Left renal pelvis (tissue), 4 donors: ENCODE data around the gene BCO2. TPM values are rescaled to one million over a fixed set of nuclear protein-coding genes. Genes with fewer than 3 reads are reported as not detected.
"Not testable (repeated sequence)": the region's sequence is repeated elsewhere in the genome, so short reads cannot be mapped to it uniquely, and the experiment has no call there.

ENCODE experiments used
- DNase-seq, 4 donors: peaks; one replicate each; pipeline ENCODE4 v3.0.0-alpha.2; 2013; ENCODE audit warnings: low read depth in 4 of 4, low spot score in 3 of 4
- polyA plus RNA-seq, 4 donors: library from polyadenylated mRNA; unstranded; fragments of 120-200 nt; gene quantifications; one replicate each; pipeline ENCODE4 v1.2.1, GENCODE V29; 2013; ENCODE audit not compliant: insufficient read length in 4 of 4

BCO2 gene
- polyA plus RNA-seq, 4 donors = 2.9 to 7.6 (median 4.8) TPM

DNA sequence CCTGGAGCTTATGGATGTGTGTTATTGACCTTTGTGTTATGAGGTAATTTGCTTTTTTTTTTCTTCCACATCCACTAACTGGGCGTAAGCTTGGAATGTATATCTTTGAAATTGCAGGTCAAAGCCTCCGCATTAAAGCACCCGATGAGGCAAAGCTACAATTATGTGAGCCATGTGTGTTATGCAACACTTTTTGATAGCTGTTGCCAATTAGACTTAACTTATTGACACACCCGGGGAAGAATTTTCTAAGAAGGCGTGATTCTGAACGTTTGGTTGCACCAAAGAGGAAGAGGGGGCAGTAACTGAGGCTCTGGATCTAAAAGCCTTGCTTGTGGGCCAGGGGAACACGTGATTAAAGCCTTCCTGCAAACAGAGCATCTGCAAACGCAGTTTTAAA lies 8.8 kb upstream of the BCO2 start:
- no peak for DNase-seq

DNA sequence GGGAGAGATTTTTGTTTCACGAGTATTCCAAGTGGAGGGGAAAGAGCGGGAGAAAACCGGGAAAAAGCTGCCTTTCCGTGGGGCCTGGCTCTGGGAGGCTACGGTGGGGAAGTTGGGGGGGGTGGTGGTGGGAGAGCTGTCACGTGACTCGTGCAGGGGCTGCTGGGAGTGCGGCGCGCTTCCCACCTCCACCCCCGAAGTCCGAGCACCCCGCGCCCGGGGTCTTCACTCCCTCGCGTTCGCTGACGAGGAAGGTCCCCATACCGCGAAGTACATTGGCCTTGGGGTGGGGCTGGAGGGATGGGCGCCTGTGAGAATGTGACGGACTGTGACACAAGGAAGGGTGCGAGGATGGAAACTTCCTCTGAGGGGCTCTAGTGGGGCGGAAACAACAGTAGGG lies 8.2 kb upstream of the BCO2 start, which contains the start of gene TEX12:
Gene TEX12, plus strand, starts transcription at position 228 of the 400 bp plus-strand sequence. CDS start 1,897 bp downstream, outside the sequence.
- DNase-seq = no peak

DNA sequence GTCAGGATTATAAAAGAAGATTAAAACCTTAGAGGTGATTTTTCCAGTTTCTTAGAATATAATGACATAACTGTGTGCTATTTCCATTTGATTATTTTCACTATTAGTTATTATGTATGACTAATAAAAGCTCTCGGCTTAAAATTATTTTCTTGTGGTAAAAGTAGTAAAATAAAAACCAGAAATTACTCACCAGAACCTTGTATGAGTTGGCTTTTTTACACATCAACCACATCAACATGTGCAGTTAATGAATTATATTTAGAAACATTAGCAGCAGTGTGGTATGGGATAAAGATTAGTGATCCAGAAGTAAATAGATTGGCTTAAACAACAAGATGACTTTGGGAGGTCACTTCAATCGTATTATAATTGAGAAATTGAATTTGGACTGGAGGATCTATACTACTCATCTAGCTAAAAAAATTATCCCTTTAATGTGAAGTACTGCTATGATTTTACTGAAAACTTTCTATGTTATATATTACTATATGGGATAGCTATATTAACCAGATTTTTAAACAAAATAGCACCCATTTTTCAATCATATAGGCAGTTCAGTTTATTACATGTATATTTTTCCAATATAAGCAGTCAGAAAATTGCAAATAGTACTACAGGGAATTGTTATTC lies 2.8 kb upstream of the BCO2 start:
- no peak for DNase-seq

DNA sequence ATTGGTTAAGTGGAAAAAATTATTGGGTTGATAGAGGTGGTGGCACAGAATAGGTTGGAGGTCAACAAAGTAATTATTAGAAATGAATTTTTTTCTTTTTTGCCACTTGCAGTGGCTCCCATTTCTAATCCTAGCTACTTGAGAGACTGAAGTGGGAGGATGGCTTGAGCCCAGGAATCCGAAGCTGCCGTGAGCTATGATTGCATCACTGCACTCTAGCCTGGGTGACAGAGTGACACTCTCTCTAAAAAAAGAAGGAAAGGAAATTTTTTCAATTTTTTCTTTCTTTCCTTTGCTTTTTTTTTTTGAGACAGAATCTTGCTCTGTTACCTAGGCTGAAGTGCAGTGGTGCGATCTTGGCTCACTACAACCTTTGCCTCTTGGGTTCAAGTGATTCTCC lies 2.2 kb upstream of the BCO2 start:
- DNase-seq = no peak

DNA sequence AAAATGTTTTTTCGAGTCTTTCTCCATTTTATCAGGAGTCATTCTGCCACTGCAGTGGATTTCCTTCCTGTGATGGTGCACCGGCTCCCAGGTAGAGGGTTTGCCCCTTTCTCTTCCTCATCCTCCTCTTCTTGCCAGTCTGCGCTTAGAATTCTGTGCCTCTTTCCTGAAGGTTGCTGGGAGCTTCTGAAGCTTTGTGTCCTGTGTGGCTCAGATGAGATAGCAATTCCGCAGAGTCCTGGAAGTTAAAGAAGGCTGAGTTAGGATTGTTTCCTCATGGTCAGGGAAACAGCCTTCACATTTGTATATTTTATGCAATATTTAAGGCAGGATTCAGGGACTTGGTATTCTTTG lies 264 bp downstream of the BCO2 start:
- no peak for DNase-seq

DNA sequence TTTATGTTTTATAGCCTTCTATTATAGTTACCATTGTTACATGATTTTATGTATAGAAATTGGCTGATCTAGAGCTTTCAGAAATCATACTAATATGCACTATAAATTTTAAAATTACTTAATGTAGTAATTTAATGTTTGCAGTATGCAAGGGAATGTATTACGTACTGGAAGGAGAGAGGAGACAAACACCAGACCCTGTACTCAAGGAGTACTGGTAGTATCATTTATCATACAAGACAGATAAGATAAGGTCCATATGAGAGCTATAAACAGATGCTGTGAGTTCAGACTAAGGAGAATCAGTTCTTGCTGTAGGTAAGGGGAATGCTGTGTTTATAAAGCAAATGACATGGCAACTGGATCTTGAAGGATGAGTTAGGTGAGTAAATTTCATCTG lies 765 bp downstream of the BCO2 start:
- DNase-seq = no peak

DNA sequence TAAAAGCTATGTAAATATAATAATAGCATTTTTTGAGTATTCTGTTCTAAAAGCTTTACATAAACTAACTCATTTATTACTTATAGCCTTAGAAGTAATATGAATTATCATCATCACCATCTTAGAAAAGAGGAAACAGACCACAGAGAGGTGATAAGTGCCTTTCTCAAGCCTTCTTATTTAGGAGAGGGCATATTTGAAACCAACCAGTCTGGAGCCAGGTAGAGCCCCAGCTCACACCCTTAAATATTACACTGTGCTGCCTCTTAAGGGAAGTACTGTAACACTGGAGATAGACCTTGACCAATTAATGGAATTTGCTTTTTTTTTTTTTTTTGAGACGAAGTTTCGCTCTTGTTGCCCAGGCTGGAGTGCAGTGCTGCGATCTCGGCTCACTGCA lies 2.3 kb downstream of the BCO2 start:
- DNase-seq = no peak

DNA sequence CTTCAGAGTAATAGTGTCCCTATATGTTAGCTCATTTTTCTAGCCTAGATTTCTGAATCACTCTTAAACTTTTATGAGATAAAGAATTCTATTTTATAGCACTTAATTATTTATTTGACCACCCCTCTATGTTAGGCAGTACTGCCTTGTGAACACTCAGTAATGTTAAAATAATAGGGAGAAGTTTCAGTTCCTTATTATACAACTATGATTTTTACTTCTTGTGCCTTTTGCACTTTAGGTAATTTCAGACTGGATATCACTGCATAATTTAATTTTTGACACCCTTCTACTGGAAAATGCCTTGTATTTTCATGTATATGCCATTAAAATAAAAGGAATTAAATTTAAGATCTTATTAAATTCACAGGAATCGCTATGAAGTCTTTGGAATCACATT lies 3.1 kb downstream of the BCO2 start:
- DNase-seq = no peak

DNA sequence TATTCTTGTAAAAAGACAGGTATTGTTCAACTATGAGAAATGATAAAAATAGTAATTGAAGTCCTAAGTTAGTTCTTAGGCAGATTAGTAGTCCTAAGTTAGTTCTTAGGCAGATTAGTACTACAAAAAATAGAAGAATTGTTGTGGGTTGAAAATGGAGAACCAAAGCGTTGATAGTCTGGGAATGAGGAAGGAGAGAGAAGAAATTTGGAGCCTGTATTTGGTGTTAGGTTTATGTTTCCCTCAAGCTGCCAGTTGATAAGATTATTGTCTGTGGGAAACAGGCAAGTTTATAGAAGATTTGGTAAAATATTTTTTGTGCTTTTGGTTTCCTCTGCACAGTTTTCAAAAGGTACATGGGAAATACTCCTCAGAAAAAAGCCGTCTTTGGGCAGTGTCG lies 3.6 kb downstream of the BCO2 start:
- no peak for DNase-seq

DNA sequence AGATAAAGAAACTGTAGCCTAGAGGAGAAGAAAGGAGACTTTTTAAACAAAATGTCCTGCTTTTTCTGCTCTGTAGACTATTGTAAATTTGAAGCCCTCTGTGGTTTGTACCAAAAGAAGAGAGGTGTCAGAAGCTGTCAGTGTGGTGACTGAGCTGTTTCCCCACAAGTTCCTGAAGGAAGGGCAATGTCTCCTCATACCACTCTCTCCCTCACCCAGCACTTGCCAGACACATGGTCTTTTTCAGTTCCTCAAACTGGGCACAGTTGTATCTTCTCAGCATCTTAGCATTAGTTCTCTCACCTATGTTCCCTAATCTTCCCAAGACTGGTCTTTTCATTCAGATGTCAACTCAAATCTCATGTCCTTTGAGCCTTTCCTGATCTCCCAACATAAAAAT lies 4.3 kb downstream of the BCO2 start:
- DNase-seq = no peak

DNA sequence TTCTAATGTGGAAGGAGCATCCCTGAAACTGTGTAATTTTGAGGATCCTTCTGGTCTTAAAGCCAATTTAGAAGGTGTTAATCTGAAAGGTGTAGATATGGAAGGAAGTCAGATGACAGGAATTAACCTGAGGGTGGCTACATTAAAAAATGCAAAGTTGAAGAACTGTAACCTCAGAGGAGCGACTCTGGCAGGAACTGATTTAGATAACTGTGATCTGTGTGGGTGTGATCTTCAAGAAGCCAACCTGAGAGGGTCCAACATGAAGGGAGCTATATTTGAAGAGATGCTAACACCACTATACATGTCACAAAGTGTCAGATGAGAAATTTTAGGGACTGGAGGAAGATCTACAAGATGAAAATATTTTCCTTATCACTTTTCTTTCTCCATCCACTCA lies 7.6 kb downstream of the BCO2 start:
- no peak for DNase-seq

DNA sequence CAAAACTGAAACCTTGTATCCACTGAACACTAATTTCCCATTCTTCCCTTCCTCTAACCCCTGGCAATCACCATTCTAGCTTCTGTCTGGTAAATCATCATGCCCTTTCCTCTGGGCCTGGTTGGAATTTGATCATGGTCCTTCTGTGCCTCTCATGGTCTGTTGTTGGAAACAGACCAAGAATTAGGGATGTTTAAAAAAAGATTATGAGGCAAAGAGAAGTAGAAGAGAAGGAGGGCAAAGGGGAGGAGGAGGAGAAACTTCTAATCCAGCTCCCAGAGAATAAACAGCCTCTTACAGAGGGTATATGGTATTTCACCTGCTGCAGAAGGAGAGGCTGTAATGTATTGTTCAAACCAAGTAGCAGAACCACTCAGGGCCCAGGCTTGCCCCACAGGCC lies 10.6 kb downstream of the BCO2 start:
- no peak for DNase-seq

DNA sequence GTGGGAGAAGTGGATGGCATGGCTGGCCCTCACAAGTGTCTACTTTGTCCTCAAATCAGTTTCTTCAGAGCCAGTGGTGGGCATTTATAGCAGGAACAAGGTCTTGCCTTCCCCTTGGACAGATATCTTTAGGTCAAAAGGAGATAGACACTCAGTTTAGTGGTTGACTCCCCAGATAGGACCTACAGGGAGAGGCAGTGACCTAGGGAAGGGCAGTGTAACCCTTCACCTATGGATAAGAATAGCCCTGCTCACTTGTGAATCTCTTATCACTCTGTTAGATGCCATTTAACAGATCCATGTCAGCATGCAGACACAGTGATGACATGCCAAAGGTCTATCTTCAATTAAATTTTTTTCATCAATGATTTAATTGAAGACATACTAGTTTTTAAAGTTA lies 11.0 kb downstream of the BCO2 start:
- DNase-seq = no peak

DNA sequence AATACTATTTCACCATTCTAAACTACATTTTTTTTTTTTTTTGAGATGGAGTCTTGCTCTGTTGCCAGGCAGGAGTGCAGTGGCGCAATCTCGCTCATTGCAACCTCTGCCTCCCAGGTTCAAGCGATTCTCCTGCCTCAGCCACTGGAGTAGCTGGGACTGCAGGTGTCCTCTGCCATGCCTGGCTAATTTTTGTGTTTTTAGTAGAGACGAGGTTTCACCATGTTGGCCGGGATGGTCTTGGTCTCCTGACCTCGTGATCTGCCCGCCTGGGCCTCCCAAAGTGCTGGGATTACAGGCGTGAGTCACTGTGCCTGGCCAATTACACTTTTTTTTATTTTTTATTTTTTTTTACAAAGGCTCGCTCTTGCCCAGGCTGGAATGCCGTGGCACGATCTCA lies 19.8 kb downstream of the BCO2 start:
- DNase-seq = not testable (repeated sequence)

DNA sequence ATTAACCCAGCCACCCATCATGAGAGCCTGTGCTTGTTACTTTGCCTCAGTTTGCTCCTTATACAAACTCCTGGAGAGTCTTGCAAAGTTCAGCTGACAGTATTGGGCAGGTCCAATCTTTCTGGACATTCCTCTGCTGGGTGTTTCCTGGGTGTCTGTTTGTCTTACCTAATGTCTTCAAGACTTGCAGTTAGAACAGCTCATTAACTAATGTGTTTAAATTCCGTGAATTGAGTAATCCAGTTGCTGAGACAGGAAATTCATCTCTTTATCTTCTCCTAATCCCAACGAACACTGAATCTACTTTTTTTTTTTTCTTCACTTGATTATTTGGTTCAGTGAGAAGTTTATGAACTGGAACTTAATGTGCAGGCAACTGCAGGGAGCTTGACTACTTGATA lies 20.6 kb downstream of the BCO2 start:
- no peak for DNase-seq

DNA sequence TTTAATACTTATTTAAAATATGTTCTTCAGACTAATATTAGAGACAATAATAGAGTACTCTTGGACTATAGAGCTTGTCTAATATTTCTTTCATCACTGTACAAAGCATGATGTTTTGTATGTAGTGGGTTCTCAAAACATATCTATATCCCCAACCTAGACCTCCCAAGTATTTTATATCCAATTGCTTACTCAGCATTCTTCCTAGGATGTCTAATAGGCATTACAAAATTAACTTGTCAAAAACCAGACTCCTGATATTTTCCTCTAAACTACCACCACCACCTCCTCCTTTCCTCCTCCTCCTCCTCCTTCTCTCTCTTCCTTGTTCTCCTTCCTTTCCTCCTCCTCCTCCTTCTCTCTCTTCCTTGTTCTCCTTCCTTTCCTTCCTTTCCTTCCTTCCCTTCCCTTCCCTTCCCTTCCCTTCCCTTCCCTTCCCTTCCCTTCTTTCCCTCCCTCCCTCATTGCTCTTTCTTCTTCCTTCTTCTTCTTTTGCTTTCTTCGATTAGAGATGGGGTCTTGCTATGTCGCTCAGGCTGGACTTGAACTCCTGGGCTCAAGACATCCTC lies 21.3 kb downstream of the BCO2 start:
- no peak for DNase-seq

DNA sequence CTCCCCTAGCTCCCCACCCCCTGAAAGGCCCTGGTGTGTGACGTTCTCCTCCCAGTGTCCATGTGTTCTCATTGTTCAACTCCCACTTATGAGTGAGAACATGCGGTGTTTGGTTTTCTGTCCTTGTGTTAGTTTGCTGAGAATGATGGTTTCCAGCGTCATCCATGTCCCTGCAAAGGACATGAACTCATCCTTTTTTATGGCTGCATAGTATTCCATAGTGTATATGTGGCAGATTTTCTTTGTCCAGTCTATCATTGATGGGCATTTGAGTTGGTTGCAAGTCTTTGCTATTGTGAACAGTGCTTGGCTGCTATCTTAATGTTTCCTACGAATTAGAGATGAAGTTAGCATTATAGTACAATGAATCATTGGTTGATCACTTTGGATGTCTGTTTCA lies 23.8 kb downstream of the BCO2 start:
- DNase-seq = not testable (repeated sequence)

DNA sequence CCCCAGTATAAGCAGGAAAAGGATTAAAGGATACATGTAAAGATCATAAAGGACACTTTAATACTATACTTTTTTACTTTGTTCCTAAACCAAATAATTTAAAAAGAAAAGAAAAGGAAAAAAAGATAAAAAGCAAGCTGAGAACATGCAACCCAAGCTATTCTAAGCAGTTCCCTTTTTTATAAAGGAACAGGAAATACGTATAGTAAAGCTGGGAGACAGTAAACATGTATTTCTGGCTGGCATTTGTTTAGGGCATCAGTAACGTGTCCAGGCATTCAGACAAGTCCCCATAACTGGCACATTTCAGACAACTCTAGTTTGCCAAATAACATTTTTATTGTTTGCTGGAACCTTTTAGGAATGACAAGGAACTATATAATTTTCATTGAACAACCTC lies 24.9 kb downstream of the BCO2 start:
- no peak for DNase-seq

DNA sequence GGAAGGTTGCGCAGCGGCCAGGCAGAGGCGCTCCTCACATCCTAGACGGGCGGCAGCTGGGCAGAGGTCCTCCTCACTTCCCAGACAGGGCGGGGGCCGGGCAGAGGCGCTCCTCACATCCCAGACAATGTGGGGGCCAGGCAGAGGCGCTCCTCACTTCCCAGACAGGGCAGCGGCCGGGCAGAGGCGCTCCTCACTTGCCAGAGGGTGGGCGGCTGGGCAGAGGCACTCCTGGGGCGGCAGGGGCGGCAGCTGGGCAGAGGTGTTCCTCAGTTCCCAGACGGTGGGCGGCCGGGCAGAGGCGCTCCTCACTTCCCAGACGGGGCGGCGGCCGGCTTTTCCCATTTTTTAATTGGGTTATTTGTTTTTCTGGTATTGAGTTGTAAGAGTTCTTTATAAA lies 30.8 kb downstream of the BCO2 start:
- DNase-seq = no peak

DNA sequence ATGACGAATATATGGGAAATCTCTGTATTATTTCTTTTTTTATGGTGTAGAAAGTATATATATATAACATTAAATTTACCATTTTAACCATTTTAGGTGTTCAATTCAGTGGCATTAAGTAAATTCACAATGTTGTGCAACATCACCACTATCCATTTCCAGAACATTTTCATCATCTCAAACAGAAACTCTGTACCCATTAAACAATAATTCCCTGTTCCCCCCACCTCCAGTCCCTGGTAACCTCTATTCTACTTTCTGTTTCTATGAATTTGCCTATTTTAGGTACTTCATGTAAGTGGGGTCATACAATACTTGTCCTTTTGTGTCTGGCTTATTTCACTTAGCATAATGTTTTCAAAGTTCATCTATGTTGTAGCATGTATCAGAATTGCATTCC lies 35.6 kb downstream of the BCO2 start:
- DNase-seq = no peak

DNA sequence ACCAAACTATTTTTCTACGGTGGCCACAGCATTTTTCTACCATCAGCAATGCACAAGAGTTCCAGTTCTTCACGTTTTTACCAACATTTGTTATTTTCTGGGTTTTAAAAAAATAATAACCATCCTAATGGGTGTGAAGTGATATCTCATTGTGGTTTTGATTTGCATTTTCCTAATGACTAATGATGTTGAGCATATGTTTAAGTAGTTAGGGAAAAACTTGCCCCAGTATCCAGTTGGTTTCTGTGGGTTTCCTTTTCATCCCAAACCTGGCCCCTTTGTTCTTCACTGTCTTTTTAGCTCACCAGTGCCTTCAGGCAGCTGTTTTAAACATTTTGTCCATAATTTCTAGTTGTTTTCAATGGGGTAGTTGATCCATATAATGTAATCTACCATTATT lies 36.2 kb downstream of the BCO2 start:
- no peak for DNase-seq

DNA sequence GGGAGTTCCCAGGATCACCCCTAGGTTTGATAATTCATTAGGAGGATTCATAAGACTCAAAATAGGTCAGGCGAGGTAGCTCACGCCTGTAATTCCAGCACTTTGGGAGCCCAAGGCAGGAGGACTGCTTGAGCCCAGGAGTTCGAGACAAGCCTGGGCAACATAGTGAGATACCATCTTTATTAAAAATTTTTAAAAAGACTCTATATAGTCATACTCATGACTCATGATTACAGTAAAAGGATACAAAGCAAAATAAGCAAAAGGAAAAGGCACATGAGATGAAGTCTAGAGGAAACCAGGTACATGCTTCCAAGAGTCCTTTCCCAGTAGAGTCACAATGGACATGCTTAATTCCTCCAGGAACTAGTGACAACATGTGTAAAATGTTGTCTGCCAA lies 37.0 kb downstream of the BCO2 start:
- DNase-seq = no peak

DNA sequence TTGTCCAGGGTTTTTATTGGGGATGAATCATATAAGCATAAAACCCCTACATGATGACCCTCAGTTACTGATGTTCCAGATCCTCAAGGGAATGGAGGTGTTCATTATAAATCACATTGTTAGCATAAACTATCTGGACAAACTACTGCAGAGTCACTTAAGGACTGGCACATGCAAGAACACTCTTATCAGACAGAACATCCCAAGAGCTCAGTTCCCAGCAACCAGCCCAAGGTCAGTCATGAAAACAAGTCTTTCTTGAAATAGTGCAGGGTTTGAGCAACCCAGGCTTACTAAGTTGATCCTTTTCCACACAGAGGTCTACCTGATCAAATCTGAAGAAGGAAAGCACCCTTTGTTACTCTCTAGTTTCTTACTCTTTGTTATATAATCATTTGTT lies 37.4 kb downstream of the BCO2 start:
- no peak for DNase-seq
